ENCODE measurements around the gene ASXL1. TPM values are rescaled to one million over a fixed set of nuclear protein-coding genes. Genes with fewer than 3 reads are reported as not detected.

ASXL1 gene
- total and polyA plus RNA-seq, 10 of the 15 experiments (the other 5 are each of a cell fraction or from before 2014, with no cell fraction given): 11.0 to 87.6 (median 56.8) TPM

DNA sequence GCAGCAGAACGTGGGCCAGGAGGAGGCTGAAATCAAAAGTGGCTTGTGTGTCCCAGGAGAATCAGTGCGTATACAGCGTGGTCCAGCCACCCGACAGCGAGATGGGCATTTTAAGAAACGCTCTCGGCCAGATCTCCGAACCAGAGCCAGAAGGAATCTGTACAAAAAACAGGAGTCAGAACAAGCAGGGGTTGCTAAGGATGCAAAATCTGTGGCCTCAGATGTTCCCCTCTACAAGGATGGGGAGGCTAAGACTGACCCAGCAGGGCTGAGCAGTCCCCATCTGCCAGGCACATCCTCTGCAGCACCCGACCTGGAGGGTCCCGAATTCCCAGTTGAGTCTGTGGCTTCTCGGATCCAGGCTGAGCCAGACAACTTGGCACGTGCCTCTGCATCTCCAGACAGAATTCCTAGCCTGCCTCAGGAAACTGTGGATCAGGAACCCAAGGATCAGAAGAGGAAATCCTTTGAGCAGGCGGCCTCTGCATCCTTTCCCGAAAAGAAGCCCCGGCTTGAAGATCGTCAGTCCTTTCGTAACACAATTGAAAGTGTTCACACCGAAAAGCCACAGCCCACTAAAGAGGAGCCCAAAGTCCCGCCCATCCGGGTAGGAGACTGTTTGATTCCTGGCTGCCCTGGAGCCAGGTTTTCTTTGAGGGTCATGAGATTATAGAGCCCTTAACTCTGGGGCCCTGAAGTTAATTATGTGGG lies 75.3 kb downstream of the ASXL1 start:
- TSS peak; percentile 44 for BruUV-seq (replicated peaks)
- TF ChIP-seq SREBF1 (IDR thresholded peaks at IDR 0.05; ENCODE audit: low read length) (no peak), HDAC6 (IDR thresholded peaks at IDR 0.05; ENCODE audit: unreplicated experiment) (no peak), MXI1 (IDR thresholded peaks at IDR 0.05; ENCODE audit: low read depth, low read length) (no peak), CHD1 (IDR thresholded peaks at IDR 0.05; ENCODE audit: low read depth, low read length) (no peak), HDAC2 (IDR thresholded peaks at IDR 0.05) (no peak), ZNF24 (IDR thresholded peaks at IDR 0.05) (no peak), MTA3 (IDR thresholded peaks at IDR 0.05; ENCODE audit: borderline replicate concordance, low read length) (no peak), NFXL1 (IDR thresholded peaks at IDR 0.05; ENCODE audit: borderline replicate concordance) (no peak), RB1 (IDR thresholded peaks at IDR 0.05; ENCODE audit: borderline replicate concordance) (no peak)
- TF ChIP-seq, protein P1, sequence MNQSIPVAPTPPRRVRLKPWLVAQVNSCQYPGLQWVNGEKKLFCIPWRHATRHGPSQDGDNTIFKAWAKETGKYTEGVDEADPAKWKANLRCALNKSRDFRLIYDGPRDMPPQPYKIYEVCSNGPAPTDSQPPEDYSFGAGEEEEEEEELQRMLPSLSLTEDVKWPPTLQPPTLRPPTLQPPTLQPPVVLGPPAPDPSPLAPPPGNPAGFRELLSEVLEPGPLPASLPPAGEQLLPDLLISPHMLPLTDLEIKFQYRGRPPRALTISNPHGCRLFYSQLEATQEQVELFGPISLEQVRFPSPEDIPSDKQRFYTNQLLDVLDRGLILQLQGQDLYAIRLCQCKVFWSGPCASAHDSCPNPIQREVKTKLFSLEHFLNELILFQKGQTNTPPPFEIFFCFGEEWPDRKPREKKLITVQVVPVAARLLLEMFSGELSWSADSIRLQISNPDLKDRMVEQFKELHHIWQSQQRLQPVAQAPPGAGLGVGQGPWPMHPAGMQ (IDR thresholded peaks at IDR 0.05; ENCODE audit: borderline replicate concordance): no peak
- TF ChIP-seq, protein P2, sequence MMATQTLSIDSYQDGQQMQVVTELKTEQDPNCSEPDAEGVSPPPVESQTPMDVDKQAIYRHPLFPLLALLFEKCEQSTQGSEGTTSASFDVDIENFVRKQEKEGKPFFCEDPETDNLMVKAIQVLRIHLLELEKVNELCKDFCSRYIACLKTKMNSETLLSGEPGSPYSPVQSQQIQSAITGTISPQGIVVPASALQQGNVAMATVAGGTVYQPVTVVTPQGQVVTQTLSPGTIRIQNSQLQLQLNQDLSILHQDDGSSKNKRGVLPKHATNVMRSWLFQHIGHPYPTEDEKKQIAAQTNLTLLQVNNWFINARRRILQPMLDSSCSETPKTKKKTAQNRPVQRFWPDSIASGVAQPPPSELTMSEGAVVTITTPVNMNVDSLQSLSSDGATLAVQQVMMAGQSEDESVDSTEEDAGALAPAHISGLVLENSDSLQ (IDR thresholded peaks at IDR 0.05): no peak
- TF ChIP-seq, protein P3, sequence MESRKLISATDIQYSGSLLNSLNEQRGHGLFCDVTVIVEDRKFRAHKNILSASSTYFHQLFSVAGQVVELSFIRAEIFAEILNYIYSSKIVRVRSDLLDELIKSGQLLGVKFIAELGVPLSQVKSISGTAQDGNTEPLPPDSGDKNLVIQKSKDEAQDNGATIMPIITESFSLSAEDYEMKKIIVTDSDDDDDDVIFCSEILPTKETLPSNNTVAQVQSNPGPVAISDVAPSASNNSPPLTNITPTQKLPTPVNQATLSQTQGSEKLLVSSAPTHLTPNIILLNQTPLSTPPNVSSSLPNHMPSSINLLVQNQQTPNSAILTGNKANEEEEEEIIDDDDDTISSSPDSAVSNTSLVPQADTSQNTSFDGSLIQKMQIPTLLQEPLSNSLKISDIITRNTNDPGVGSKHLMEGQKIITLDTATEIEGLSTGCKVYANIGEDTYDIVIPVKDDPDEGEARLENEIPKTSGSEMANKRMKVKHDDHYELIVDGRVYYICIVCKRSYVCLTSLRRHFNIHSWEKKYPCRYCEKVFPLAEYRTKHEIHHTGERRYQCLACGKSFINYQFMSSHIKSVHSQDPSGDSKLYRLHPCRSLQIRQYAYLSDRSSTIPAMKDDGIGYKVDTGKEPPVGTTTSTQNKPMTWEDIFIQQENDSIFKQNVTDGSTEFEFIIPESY (IDR thresholded peaks at IDR 0.05): no peak
- TF ChIP-seq, protein P4, sequence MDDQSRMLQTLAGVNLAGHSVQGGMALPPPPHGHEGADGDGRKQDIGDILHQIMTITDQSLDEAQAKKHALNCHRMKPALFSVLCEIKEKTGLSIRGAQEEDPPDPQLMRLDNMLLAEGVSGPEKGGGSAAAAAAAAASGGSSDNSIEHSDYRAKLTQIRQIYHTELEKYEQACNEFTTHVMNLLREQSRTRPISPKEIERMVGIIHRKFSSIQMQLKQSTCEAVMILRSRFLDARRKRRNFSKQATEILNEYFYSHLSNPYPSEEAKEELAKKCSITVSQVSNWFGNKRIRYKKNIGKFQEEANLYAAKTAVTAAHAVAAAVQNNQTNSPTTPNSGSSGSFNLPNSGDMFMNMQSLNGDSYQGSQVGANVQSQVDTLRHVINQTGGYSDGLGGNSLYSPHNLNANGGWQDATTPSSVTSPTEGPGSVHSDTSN (IDR thresholded peaks at IDR 0.05; ENCODE audit: insufficient replicate concordance, low read depth, low read length): no peak
- TF ChIP-seq, protein P5, sequence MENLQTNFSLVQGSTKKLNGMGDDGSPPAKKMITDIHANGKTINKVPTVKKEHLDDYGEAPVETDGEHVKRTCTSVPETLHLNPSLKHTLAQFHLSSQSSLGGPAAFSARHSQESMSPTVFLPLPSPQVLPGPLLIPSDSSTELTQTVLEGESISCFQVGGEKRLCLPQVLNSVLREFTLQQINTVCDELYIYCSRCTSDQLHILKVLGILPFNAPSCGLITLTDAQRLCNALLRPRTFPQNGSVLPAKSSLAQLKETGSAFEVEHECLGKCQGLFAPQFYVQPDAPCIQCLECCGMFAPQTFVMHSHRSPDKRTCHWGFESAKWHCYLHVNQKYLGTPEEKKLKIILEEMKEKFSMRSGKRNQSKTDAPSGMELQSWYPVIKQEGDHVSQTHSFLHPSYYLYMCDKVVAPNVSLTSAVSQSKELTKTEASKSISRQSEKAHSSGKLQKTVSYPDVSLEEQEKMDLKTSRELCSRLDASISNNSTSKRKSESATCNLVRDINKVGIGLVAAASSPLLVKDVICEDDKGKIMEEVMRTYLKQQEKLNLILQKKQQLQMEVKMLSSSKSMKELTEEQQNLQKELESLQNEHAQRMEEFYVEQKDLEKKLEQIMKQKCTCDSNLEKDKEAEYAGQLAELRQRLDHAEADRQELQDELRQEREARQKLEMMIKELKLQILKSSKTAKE (IDR thresholded peaks at IDR 0.05; ENCODE audit: low read depth, poor library complexity, severe bottlenecking): no peak

More for the DNA sequence above, 75.3 kb downstream of the ASXL1 start:
- H3K9ac ChIP-seq (ENCODE audit: control insufficient read depth, insufficient read depth, low read length): no peak overlapping the region
- ChIA-PET CTCF (no interaction called here), SMC1A (ENCODE audit: uncharacterized antibody, unreplicated experiment) (no interaction called here), POLR2A (no interaction called here), RAD21 (ENCODE audit: unreplicated experiment) (no interaction called here)
- H3K4me2 ChIP-seq (ENCODE audit: control insufficient read depth, insufficient read depth): no peak overlapping the region
- H3K36me3 ChIP-seq (ENCODE audit: control insufficient read depth in 2 of 2, insufficient read depth in 2 of 2, low read length in 1 of 2): peaks cover 56 to 60% of the 10 kb centered on the region in 2 experiments
- no peak overlapping the region for H2AFZ ChIP-seq (ENCODE audit: control insufficient read depth, low read depth, low read length)
- no peaks in the 10 kb centered on the region for H3K4me1 ChIP-seq (ENCODE audit: control insufficient read depth, insufficient read depth, low read length)
- H4K20me1 ChIP-seq (ENCODE audit: control insufficient read depth, insufficient read depth): no peaks in the 10 kb centered on the region
- no peak for DNase-seq (ENCODE audit: low read depth, low spot score)
- ATAC-seq: no peak
- in situ Hi-C loops (cut with MboI) (no loop called here), intact Hi-C loops (cut with micrococcal nuclease; ENCODE audit: unreplicated experiment) (no loop called here)
- H3K79me2 ChIP-seq (ENCODE audit: control insufficient read depth, insufficient read depth, low read length): no peaks in the 10 kb centered on the region
- no peaks in the 10 kb centered on the region for H3K27me3 ChIP-seq (replicated peaks in 1 of 2; ENCODE audit: control insufficient read depth in 2 of 2, insufficient read depth in 2 of 2, low read length in 1 of 2)
- H3K9me3 ChIP-seq (replicated peaks; ENCODE audit: control insufficient read depth, insufficient read depth, low read length): no peaks in the 10 kb centered on the region
- FAIRE-seq: no peak
- WGBS (ENCODE audit: insufficient coverage, insufficient replicate concordance, low lambda C conversion rate, missing lambda C conversion rate): 91% methylated on average over 20 of the region's 20 CpGs
- no peak overlapping the region for H3K4me3 ChIP-seq
- no peak overlapping the region for H3K27ac ChIP-seq (ENCODE audit: control insufficient read depth, insufficient read depth)
